H1 (cell line): ENCODE results near the gene SLC2A10. TPM values are rescaled to one million over a fixed set of nuclear protein-coding genes. Genes with fewer than 3 reads are reported as not detected.
A peak's percentile ranks its signal among the peaks of the same experiment; 100 is the strongest.

Source experiments
- CTCF ChIA-PET: fragments of 300-600 bp; sonication (Branson Sonifier 250); formaldehyde crosslinking; loops from one replicate; lab custom pipeline; 2021; ENCODE audit not compliant: partially characterized antibody; lab: Charles Lee
- POLR2A ChIA-PET: fragments of 300-600 bp; sonication (Branson Sonifier 250); formaldehyde crosslinking; loops from one replicate; lab custom pipeline; 2021; ENCODE audit warnings: inconsistent platforms; ENCODE audit not compliant: partially characterized antibody; lab: Charles Lee
- DNase-seq, 2 experiments: peaks; one replicate each; pipeline versions ENCODE4 v3.0.0 to v3.0.0-alpha.2; 2010 to 2022; ENCODE audit warnings: low spot score in 2 of 2, low read depth in 1 of 2, mixed read lengths in 1 of 2
- FAIRE-seq: peaks from 2 replicates; lab custom pipeline; 2011; peaks lifted over from hg19 to GRCh38; lab: Jason Lieb, UNC
- H2AFZ ChIP-seq: 2 replicates; pipeline ENCODE4 v1.8.1; 2012; ENCODE audit warnings: low read length, inconsistent platforms
- H2AK5ac ChIP-seq: 2 replicates; pipeline ENCODE4 v1.6.1; 2013; ENCODE audit warnings: low read depth, low read length
- H2BK120ac ChIP-seq: replicated peaks from 2 replicates; pipeline ENCODE3; 2013; ENCODE audit warnings: low read depth, low read length, inconsistent platforms
- H2BK12ac ChIP-seq: 2 replicates; pipeline ENCODE4 v1.6.1; 2013; ENCODE audit warnings: low read depth, low read length
- H2BK15ac ChIP-seq: 2 replicates; pipeline ENCODE4 v1.6.1; 2013; ENCODE audit warnings: low read length
- H2BK20ac ChIP-seq: 2 replicates; pipeline ENCODE4 v1.6.1; 2013; ENCODE audit warnings: low read length
- H2BK5ac ChIP-seq: 2 replicates; pipeline ENCODE4 v1.6.1; 2013; ENCODE audit warnings: low read depth, low read length
- H3K14ac ChIP-seq: 2 replicates; pipeline ENCODE4 v1.6.1; 2013; ENCODE audit warnings: inconsistent platforms; ENCODE audit not compliant: insufficient read length
- H3K18ac ChIP-seq: 2 replicates; pipeline ENCODE4 v1.6.1; 2013; ENCODE audit warnings: low read length; ENCODE audit errors: extremely low read depth
- H3K23ac ChIP-seq: 2 replicates; pipeline ENCODE4 v1.6.1; 2013; ENCODE audit warnings: inconsistent platforms; ENCODE audit not compliant: insufficient read length
- H3K23me2 ChIP-seq: 2 replicates; pipeline ENCODE4 v1.6.1; 2013; ENCODE audit warnings: low read depth, low read length
- H3K27ac ChIP-seq: 2 replicates; pipeline ENCODE4 v1.6.1; 2011; ENCODE audit warnings: low read depth, low read length, inconsistent platforms
- H3K27me3 ChIP-seq, 4 experiments: replicated peaks in 1 of 4; 1 replicate in 1 of 4; 2 replicates in 3 of 4; pipeline versions ENCODE4 v1.6.1 to v1.8.1; 2011 to 2013; ENCODE audit warnings: low read length in 3 of 4, mild to moderate bottlenecking in 3 of 4, inconsistent platforms in 2 of 4, mixed read lengths in 2 of 4, moderate library complexity in 1 of 4; ENCODE audit not compliant: control insufficient read depth in 3 of 4, insufficient read depth in 3 of 4; ENCODE audit errors: extremely low read depth in 1 of 4
- H3K36me3 ChIP-seq, 4 experiments: 2 replicates each; pipeline versions ENCODE4 v1.6.1 to v1.8.1; 2011 to 2013; ENCODE audit warnings: mild to moderate bottlenecking in 4 of 4, low read length in 3 of 4, moderate library complexity in 2 of 4, control low read depth in 1 of 4, inconsistent platforms in 1 of 4; ENCODE audit not compliant: insufficient read depth in 4 of 4, control insufficient read depth in 2 of 4
- H3K4ac ChIP-seq: replicated peaks from 2 replicates; pipeline ENCODE3; 2013; ENCODE audit warnings: low read length, low read depth, mixed read lengths, inconsistent platforms; ENCODE audit not compliant: insufficient read length
- H3K4me1 ChIP-seq, 4 experiments: replicated peaks in 1 of 4; 1 replicate in 1 of 4; 2 replicates in 3 of 4; pipeline versions ENCODE4 v1.6.1 to v1.8.1; 2011 to 2013; ENCODE audit warnings: low read length in 3 of 4, inconsistent platforms in 2 of 4, mixed read lengths in 1 of 4; ENCODE audit not compliant: insufficient read depth in 4 of 4, control insufficient read depth in 3 of 4
- H3K4me2 ChIP-seq, 2 experiments: 2 replicates each; pipeline versions ENCODE4 v1.6.1 to v1.8.1; 2011 to 2013; ENCODE audit warnings: low read depth in 2 of 2, low read length in 2 of 2, control low read depth in 1 of 2, inconsistent platforms in 1 of 2, mild to moderate bottlenecking in 1 of 2; ENCODE audit not compliant: insufficient read depth in 1 of 2
- H3K4me3 ChIP-seq, 4 experiments: fragments of 200-600, 300-600 bp in 1 of 4; sonication (generic), shearing (Covaris generic), sonication (Bioruptor Twin) in 1 of 4; 2 replicates each; pipeline versions ENCODE4 v1.5.1 to v1.8.1; 2011 to 2016; ENCODE audit warnings: low read length in 4 of 4, low read depth in 3 of 4, control low read depth in 2 of 4, inconsistent platforms in 2 of 4, mild to moderate bottlenecking in 2 of 4, mixed read lengths in 1 of 4, moderate library complexity in 1 of 4; ENCODE audit not compliant: insufficient read depth in 2 of 4; ENCODE audit errors: extremely low read depth in 1 of 4
- H3K56ac ChIP-seq: replicated peaks from 2 replicates; pipeline ENCODE3; 2013; ENCODE audit warnings: low read depth, mild to moderate bottlenecking, mixed read lengths, low read length, inconsistent platforms; ENCODE audit not compliant: insufficient read length
- H3K79me1 ChIP-seq: 2 replicates; pipeline ENCODE4 v1.6.1; 2013; ENCODE audit warnings: low read depth, low read length, control low read depth
- H3K79me2 ChIP-seq, 2 experiments: 2 replicates each; pipeline versions ENCODE4 v1.6.1 to v1.8.1; 2012 to 2013; ENCODE audit warnings: low read length in 2 of 2, mild to moderate bottlenecking in 2 of 2, inconsistent platforms in 1 of 2; ENCODE audit not compliant: insufficient read depth in 2 of 2, control insufficient read depth in 1 of 2
- H3K9ac ChIP-seq, 4 experiments: replicated peaks in 1 of 4; 1 replicate in 1 of 4; 2 replicates in 3 of 4; pipeline versions ENCODE4 v1.6.1 to v1.8.1; 2011 to 2013; ENCODE audit warnings: low read depth in 3 of 4, low read length in 3 of 4, control low read depth in 2 of 4, mild to moderate bottlenecking in 2 of 4, moderate library complexity in 2 of 4, inconsistent platforms in 1 of 4; ENCODE audit errors: extremely low read depth in 1 of 4
- H3K9me3 ChIP-seq, 2 experiments: 2 replicates each; pipeline versions ENCODE4 v1.6.1 to v1.8.1; 2012 to 2013; ENCODE audit warnings: mild to moderate bottlenecking in 2 of 2, moderate library complexity in 2 of 2, control low read depth in 1 of 2, inconsistent platforms in 1 of 2, low read depth in 1 of 2, low read length in 1 of 2, mixed read lengths in 1 of 2; ENCODE audit not compliant: insufficient read depth in 2 of 2
- H4K20me1 ChIP-seq, 2 experiments: replicated peaks in 1 of 2; 2 replicates each; pipeline versions ENCODE3 to v1.8.1; 2011 to 2013; ENCODE audit warnings: inconsistent platforms in 2 of 2, low read length in 2 of 2, mild to moderate bottlenecking in 1 of 2; ENCODE audit not compliant: insufficient read depth in 2 of 2, control insufficient read depth in 1 of 2
- H4K5ac ChIP-seq: 2 replicates; pipeline ENCODE4 v1.6.1; 2013; ENCODE audit warnings: low read length, low read depth, mixed read lengths, inconsistent platforms; ENCODE audit not compliant: insufficient read length
- H4K8ac ChIP-seq: 2 replicates; pipeline ENCODE4 v1.8.0; 2013; ENCODE audit warnings: mild to moderate bottlenecking, moderate library complexity, low read length, inconsistent platforms; ENCODE audit not compliant: insufficient read depth; ENCODE audit errors: extremely low read depth
- H4K91ac ChIP-seq: replicated peaks from 2 replicates; pipeline ENCODE3; 2013; ENCODE audit warnings: low read length, mixed read lengths, inconsistent platforms; ENCODE audit not compliant: insufficient read length
- FOSL1 ChIP-seq: IDR thresholded peaks from 2 replicates; pipeline ENCODE4 v1.6.1; 2011; ENCODE audit warnings: mild to moderate bottlenecking, low read depth, low read length, moderate library complexity; ENCODE audit not compliant: insufficient read depth
- KDM5A ChIP-seq: fragments of 200-600 bp; IDR thresholded peaks from 2 replicates; pipeline ENCODE4 v1.7.1; 2012; ENCODE audit warnings: mild to moderate bottlenecking, low read length, inconsistent platforms, mixed read lengths
- PHF8 ChIP-seq: fragments of 200-600 bp; sonication (generic); conservative IDR thresholded peaks from 2 replicates; pipeline ENCODE4 v1.7.1; 2012; ENCODE audit warnings: low read depth, mild to moderate bottlenecking, inconsistent platforms, low read length, moderate library complexity
- RBBP5 ChIP-seq: IDR thresholded peaks from 2 replicates; pipeline ENCODE4 v1.7.1; 2012; ENCODE audit warnings: low read depth, mild to moderate bottlenecking, inconsistent platforms, low read length, moderate library complexity, borderline replicate concordance
- SAP30 ChIP-seq: fragments of 300-600 bp; sonication (generic); IDR thresholded peaks from 2 replicates; pipeline ENCODE4 v1.7.1; 2012; ENCODE audit warnings: low read length, moderate library complexity, mild to moderate bottlenecking, inconsistent platforms; ENCODE audit not compliant: insufficient read depth, insufficient replicate concordance
- SP2 ChIP-seq: IDR thresholded peaks from 2 replicates; pipeline ENCODE4 v1.6.1; 2012; ENCODE audit warnings: mild to moderate bottlenecking, low read length, inconsistent platforms
- TCF12 ChIP-seq: IDR thresholded peaks from 2 replicates; pipeline ENCODE4 v1.6.1; 2011; ENCODE audit warnings: low read depth, mild to moderate bottlenecking, low read length
- TEAD4 ChIP-seq: IDR thresholded peaks from 2 replicates; pipeline ENCODE4 v1.6.1; 2012; ENCODE audit warnings: low read depth, low read length, inconsistent platforms, mixed read lengths
- YY1 ChIP-seq: IDR thresholded peaks from 2 replicates; pipeline ENCODE4 v1.6.1; 2011; ENCODE audit warnings: low read depth, mild to moderate bottlenecking, low read length
- WGBS, 2 experiments: shearing (Covaris generic) in 1 of 2; methylation state at CpG; one replicate each; pipeline versions ENCODE4 v1.1.6 to v1.1.7; 2013 to 2015; ENCODE audit warnings: low lambda C conversion rate in 2 of 2, mixed read lengths in 2 of 2, inconsistent platforms in 1 of 2, low coverage in 1 of 2, missing lambda C conversion rate in 1 of 2; ENCODE audit not compliant: insufficient replicate concordance in 2 of 2, insufficient coverage in 1 of 2, insufficient read length in 1 of 2; ENCODE audit errors: extremely low coverage in 1 of 2, missing lambda C conversion rate in 1 of 2; 5-methylcytosine and 5-hydroxymethylcytosine counted together
- polyA plus RNA-seq, 7 experiments: library from polyadenylated mRNA; depleted of rRNA in 3 of 7; stranded (reverse) in 5 of 7; unstranded in 2 of 7; fragments of >200 nt in 5 of 7; fragments of 200-250 nt in 2 of 7; gene quantifications; 1 replicate in 5 of 7; 2 replicates in 1 of 7; 4 replicates in 1 of 7; pipeline versions ENCODE4 v1.2.1 to v1.2.3, GENCODE V29; 2011 to 2013; ENCODE audit warnings: missing spikeins in 2 of 7, mixed read lengths in 2 of 7
- total RNA-seq: library from RNA; stranded (reverse); fragmentation: NEBNext Ultra II Directional; extraction: Animal tissue kit (Norgen Biotek cat#: 25700); gene quantifications from 2 replicates; pipeline ENCODE4 v1.2.1, GENCODE V29; 2021
- TF ChIP-seq, protein P1 (sequence below): IDR thresholded peaks from 2 replicates; pipeline ENCODE4 v1.6.1; 2012; ENCODE audit warnings: inconsistent platforms

SLC2A10 gene
- total and polyA plus RNA-seq, 2 of the 8 experiments (the other 6 are each of a cell fraction or from before 2014, with no cell fraction given): 9.0 to 9.7 TPM

DNA sequence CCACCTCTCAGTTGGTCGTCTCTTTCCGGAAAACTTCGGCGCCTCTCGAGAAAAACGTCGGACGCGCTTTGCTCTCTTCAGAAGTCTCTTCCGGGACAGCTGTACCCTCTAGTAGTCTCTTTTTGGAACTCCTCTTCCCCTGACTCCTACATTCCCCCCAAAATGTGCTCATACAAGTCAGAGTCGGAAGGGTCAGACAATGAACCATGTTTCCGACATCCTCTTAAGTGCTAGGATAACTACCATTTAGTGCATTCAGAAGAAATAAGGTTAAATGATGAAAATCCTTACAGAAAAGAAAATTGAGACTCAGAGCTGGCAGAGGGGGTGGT lies 19.7 kb upstream of the SLC2A10 start:
- no peak overlapping the region for H3K56ac ChIP-seq
- H4K5ac ChIP-seq: peak overlapping the region; percentile 93
- FAIRE-seq: no peak
- peaks cover 6% of the 10 kb centered on the region for H3K23me2 ChIP-seq
- H3K9ac ChIP-seq: peak overlapping the region in 1 of 4 experiments; percentile 96; a peak in 4 of 7 replicates
- peak overlapping the region; percentile 69; the same call in 1 of the 2 replicates for H2BK5ac ChIP-seq
- no peak overlapping the region for H2BK120ac ChIP-seq
- no peak overlapping the region for H3K14ac ChIP-seq
- no peaks in the 10 kb centered on the region for H4K20me1 ChIP-seq
- ChIA-PET POLR2A (interaction anchor here (1.0 to 3.4 kb wide), 7 partner anchors 8 to 130 kb away, joined by 3 to 16 read pairs (median 3); no protein-coding TSS in a partner anchor), CTCF (interaction anchor here (1.3 to 2.2 kb wide), 2 partner anchors 10 to 18 kb away, joined by 4 to 8 read pairs; no protein-coding TSS in a partner anchor)
- no peak overlapping the region for H3K27ac ChIP-seq
- peaks cover 0 to 6% (median 3%) of the 10 kb centered on the region in 4 experiments; a peak in 4 of 7 replicates for H3K4me1 ChIP-seq
- peak overlapping the region; percentile 40 to 81 (median 58); a peak in 6 of 8 replicates for H3K4me3 ChIP-seq
- H3K36me3 ChIP-seq: peaks cover 2 to 22% (median 12%) of the 10 kb centered on the region in 4 experiments; a peak in 5 of 8 replicates
- H3K23ac ChIP-seq: no peak overlapping the region
- peak overlapping the region; percentile 83 to 84 for H3K4me2 ChIP-seq
- H3K4ac ChIP-seq: peak overlapping the region; percentile 28
- no peak overlapping the region for H2BK15ac ChIP-seq
- no peak overlapping the region for H4K8ac ChIP-seq
- H2AFZ ChIP-seq: peak overlapping the region; percentile 89; the same call in 1 of the 2 replicates
- WGBS, 2 experiments: 1% methylated on average over 12 of the region's 12 CpGs; no CpG with 5 or more reads in 1 of the 2 experiments
- no peak overlapping the region for H2BK20ac ChIP-seq
- H2BK12ac ChIP-seq: no peak overlapping the region
- H3K27me3 ChIP-seq: no peaks in the 10 kb centered on the region
- DNase-seq: no peak
- H4K91ac ChIP-seq: no peak overlapping the region
- H3K79me2 ChIP-seq: peaks cover 10 to 41% of the 10 kb centered on the region in 2 experiments
- peak overlapping the region; percentile 88 for H3K18ac ChIP-seq
- no peak overlapping the region for H2AK5ac ChIP-seq
- H3K9me3 ChIP-seq: no peaks in the 10 kb centered on the region; a peak in 1 of 4 replicates
- H3K79me1 ChIP-seq: 0 out of 2 replicates have a peak, but pooled peaks cover 6% of the 10 kb centered on the region
- TF ChIP-seq PHF8 (no peak), RBBP5 (no peak), SP2 (no peak), KDM5A (no peak), YY1 (no peak), TEAD4 (no peak), FOSL1 (no peak), SAP30 (no peak), TCF12 (no peak)
- TF ChIP-seq, protein P1, sequence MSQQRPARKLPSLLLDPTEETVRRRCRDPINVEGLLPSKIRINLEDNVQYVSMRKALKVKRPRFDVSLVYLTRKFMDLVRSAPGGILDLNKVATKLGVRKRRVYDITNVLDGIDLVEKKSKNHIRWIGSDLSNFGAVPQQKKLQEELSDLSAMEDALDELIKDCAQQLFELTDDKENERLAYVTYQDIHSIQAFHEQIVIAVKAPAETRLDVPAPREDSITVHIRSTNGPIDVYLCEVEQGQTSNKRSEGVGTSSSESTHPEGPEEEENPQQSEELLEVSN: no peak
